Fibroblast of pulmonary artery (primary cell): ENCODE data around the gene ADAMTSL5.
"Not testable (repeated sequence)": the region's sequence is repeated elsewhere in the genome, so short reads cannot be mapped to it uniquely, and the experiment has no call there.

Experiments used
- DNase-seq: peaks from one replicate; pipeline ENCODE4 v3.0.0-alpha.2; 2010; ENCODE audit warnings: low read depth
- H3K4me3 ChIP-seq: replicated peaks from 2 replicates; pipeline ENCODE4 v1.5.1; 2011; ENCODE audit warnings: low read depth, mild to moderate bottlenecking, control low read depth, low read length, moderate library complexity
- TF ChIP-seq, protein P1 (sequence below): IDR thresholded peaks from 2 replicates; pipeline ENCODE4 v1.5.1; 2011; ENCODE audit warnings: mild to moderate bottlenecking, control low read depth, low read length, inconsistent platforms; ENCODE audit errors: missing control alignments

ADAMTSL5 gene

DNA sequence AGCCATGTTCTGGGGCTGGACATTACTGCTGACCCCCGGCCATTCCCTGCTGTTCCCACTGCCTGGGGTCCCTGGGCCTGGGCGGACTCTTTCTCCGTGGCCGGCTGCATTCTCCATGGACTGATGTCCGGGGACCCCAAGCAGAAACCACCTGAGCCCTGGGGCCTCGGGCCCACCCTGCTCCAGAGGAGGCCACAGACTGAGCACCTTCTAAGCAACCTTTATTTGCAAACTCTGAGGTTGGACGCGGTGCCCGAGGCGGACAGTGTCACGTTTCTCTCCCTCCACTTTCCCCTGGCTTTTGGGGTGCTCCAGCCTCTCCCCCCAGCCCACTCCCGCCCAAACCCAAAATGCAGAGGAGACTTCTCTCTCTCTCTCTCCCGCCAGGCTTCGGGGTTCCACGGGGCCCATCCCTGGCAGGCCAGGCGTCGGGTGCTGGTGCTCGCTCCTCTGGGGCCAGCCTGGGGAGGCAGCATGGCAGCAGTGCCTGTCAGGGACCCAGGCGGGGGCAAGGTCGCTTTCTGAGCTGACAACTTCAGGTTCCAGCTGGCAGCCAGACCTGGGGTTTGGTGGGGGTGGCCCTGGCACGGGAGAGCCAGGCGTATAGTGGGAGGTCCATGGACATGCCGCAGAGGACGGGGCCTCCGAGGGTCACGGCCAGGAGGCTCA lies 31.5 kb downstream of the ADAMTSL5 start:
- TF ChIP-seq, protein P1, sequence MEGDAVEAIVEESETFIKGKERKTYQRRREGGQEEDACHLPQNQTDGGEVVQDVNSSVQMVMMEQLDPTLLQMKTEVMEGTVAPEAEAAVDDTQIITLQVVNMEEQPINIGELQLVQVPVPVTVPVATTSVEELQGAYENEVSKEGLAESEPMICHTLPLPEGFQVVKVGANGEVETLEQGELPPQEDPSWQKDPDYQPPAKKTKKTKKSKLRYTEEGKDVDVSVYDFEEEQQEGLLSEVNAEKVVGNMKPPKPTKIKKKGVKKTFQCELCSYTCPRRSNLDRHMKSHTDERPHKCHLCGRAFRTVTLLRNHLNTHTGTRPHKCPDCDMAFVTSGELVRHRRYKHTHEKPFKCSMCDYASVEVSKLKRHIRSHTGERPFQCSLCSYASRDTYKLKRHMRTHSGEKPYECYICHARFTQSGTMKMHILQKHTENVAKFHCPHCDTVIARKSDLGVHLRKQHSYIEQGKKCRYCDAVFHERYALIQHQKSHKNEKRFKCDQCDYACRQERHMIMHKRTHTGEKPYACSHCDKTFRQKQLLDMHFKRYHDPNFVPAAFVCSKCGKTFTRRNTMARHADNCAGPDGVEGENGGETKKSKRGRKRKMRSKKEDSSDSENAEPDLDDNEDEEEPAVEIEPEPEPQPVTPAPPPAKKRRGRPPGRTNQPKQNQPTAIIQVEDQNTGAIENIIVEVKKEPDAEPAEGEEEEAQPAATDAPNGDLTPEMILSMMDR: no peak
- DNase-seq: no peak
- no peak overlapping the region for H3K4me3 ChIP-seq

DNA sequence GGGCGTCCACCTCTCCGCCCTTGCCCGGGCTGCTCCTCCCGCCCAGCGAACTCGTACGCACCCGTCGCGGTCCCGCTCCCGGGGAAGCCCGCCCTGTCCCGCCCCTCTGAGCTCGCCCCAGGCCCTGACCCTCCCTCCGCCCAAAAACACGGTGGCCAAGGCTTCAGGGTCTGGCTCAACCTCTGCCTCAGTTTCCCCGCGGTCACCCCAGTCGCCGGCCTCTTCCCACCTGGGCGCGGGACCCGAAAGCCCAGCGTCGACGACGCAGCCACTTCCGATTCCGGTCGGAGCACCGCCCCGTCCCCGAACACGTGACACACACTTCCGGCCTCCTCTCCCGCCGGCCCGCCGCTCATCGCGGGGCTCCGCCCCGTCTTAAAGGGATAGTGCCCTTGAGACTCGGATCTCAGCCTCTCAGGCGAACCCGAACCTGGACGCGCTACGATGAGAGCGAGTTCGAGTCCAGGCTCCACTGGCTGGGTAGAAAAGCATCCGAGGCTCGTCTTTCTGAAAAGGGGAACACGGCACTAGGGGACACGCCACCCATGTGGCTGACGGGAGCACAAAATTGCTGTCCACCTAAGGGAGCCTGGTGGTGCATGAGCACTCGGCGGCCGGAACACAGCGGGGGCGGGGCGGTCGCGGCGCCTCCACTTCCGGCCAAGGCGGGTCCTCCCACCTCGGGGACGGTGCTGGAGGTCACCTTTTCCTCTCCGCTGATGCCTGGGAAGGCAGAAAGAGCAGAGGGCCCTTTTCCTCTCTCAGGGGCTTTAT lies 33.7 kb downstream of the ADAMTSL5 start, which contains the start of gene C19orf25:
TSS of gene C19orf25 (minus strand) at position 282 of the 774 bp plus-strand sequence. CDS start 312 bp downstream, outside the sequence.
- H3K4me3 ChIP-seq: peak within 1 kb of the TSS; percentile 71
- TF ChIP-seq, protein P1: no peak
- peak; percentile 94 for DNase-seq

DNA sequence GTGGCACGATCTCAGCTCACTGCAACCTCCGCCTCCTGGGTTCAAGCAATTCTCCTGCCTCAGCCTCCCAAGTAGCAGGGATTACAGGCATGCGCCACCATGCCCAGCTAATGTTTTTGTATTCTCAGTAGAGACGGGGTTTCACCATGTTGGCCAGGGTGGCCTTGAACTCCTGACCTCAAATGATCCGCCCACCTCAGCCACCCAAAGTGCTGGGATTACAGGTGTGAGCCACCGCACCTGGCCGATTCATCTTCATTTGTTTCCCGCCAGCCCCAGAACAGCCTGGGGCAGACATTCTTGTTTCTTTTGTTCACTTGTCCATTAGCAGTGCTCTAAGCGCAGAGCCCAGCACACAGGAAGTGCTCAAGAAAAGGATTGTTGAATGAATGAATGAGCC lies 35.8 kb downstream of the ADAMTSL5 start:
- DNase-seq, H3K4me3 ChIP-seq: not testable (repeated sequence)

DNA sequence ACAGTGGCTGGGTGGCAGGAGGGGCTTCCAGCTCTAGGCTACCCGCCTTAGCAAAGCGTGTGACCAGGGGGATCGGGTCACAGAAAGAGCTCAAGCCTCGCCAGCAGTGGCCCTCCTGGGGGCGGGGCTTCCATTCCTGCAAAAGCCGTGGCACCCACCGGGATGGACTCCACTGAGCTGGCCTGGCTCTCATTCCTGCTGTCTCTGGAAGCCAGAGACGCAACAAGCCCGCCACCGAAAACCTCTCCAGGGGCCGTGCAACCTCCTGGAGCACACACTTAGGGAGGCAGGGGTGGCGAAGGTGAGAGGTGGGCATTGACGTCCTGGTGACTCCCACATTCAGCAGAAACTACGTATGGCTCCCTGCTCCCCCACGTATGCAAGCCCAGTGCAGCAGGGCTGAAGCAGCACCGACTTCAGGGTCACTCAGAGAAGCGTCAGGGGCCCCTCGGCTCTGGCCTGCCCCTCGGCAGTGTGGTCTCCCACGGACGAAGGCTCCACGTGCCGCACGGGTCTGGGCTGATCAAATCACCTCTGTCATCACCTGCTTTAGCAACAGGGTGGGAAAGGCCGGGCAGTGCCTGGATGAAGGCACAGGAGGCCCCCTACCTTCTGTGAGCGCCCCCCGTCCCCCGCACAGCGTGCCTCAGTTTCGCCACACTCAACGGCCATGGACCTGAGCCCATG lies 36.9 kb downstream of the ADAMTSL5 start:
- TF ChIP-seq, protein P1: no peak
- H3K4me3 ChIP-seq: no peak overlapping the region
- no peak for DNase-seq

DNA sequence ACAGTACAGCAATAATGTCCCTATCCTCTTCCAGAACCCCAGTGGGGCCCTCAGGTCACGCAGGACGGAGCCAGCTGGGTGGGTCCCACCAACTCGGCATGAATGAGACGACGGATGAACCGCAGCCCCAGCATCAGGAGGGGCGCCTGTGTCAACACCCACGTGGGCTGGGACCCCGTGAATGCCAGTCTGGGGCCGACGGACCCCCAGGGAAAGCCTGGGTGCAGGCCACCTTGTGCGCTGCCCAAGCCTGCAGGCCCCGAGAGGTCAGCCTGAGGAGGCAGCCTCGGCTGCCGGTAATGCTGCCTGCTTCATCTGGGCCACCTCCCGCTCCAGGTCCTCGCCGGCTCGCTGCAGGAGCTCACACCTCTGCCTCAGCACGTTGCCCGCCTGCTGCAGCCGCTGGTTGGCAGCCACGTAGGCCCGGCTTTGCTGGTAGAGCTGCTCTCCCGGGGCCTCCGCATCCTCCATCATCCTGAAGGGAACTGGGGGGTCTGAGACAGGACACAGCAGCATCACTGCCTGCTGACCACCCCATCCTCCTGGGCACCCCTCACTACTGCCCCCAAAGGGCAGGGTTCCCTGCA lies 38.0 kb downstream of the ADAMTSL5 start:
- TF ChIP-seq, protein P1: no peak
- no peak overlapping the region for H3K4me3 ChIP-seq
- DNase-seq: no peak

DNA sequence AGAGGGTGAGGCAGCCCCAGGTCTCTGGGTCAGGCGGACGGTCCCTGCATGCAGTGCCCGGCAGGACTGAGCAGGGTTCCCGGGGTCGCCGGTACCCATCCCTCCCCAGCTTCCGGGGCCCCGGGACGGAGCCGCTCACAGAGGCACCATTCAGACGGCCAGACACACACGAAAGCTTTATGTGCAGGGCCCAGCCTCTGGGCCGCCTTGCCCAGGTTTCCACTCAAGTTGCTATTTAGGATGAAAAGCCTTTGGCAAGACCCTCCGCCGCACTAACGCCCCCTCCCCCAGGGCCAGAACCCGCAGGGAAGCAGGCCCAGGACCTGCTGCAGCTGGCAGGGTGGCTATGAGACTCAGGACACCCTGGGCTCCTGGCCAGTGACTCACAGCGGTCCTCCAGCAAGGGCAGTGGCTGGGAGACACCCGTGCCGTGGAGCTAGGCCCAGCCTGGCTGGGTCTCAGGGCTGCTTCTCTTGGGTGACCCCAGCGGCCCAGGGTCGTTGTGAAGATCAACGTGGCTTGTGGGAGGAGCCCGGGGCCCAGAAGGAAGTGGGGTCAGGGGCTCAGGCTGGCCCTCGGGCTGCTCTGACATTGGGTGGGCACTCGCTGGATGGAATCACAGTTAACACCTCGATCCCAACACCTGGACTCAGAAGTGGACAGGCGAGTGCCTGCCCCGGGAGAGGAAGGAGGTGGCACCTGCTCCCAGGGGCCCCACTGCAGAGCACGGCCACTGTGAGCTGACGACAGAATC lies 38.6 kb downstream of the ADAMTSL5 start:
- no peak for DNase-seq
- H3K4me3 ChIP-seq: no peak overlapping the region
- TF ChIP-seq, protein P1: no peak
